Stimulated activated CD8-positive, alpha-beta memory T cell treated with anti-CD3 and anti-CD28 coated beads, Interleukin-7, amount 100 ng/mL, for 48 hours (primary cell): Measurements from ENCODE around the gene HLA-DPA1.
"Not testable (repeated sequence)": the region's sequence is repeated elsewhere in the genome, so short reads cannot be mapped to it uniquely, and the experiment has no call there.

Experiments used
- DNase-seq, 2 donors: peaks; one replicate each; pipeline ENCODE4 v3.0.0-alpha.2; 2020; ENCODE audit warnings: low read depth in 1 of 2; ENCODE audit errors: extremely low read depth in 1 of 2

HLA-DPA1 gene

DNA sequence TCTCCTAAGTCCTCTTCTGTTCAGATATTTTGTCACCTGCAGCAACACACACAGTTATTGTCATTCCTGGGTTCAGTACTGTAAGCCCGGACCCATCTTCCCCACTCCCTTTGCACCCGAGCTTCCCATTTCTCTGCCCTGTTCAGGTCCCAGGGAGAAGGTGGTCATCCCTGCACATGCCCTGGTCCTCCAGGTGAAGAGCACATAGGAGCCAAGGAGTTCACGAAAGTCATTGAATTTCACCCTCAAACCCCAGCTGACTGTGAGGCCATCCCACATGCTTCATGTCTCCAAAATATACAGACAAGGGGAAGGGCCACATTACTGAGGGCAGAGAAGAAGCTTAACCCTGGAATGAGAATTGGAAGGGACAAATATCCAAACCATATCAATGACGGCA is 8.1 kb downstream of the HLA-DPA1 start:
- DNase-seq = no peak

DNA sequence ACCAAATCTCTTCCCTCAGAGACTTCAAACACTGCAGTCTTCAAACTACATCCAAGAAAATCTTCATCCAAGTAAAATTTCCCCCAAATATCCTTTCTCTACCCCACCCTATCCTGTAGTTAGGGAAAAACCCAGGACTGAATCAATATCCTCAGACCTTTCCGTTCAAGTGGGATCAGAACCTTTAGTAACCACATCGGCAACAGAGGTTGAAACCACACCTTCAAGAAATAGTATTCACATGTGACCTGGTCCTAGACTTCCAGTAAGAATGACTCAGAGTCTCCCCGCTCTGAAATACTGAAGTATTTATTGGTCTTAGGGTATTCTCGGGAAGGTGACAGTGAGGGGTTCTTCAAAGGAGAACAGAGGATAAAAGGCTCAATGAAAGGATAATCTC is 8.7 kb downstream of the HLA-DPA1 start:
- DNase-seq = no peak

DNA sequence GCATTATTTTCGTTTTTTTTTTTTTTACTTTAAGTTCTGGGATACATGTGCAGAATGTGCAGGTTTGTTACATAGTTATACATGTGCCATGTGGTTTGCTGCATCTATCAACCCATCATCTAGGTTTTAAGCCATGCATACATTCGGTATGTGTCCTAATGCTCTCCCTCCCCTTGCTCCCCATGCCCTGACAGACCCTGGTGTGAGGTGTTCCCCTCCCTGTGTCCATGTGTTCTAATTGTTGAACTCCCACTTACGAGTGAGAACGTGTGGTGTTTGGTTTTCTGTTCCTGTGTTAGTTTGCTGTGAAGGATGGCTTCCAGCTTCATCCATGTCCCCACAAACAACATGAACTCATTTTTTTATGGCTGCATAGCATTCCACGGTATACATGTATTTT is 10.0 kb downstream of the HLA-DPA1 start:
- DNase-seq = not testable (repeated sequence)

DNA sequence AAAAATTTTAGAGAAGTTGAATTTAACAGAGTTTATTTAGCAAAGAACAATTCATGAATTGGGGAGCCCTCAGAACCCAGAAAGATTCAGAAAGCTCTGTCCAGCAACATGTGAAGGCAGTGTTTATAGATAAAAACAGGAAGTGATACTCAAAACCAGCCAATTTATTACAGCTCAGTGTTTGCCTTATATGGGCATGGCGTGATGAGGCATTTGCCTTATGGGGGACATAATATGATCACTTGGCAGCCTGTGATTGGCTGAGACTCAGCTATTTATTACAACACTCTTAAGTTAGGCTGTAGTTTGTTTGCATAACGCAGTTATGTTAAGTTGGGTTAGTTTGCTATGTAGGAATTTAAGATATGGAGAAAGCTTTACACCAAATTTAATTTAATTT is 11.5 kb downstream of the HLA-DPA1 start:
- no peak for DNase-seq

DNA sequence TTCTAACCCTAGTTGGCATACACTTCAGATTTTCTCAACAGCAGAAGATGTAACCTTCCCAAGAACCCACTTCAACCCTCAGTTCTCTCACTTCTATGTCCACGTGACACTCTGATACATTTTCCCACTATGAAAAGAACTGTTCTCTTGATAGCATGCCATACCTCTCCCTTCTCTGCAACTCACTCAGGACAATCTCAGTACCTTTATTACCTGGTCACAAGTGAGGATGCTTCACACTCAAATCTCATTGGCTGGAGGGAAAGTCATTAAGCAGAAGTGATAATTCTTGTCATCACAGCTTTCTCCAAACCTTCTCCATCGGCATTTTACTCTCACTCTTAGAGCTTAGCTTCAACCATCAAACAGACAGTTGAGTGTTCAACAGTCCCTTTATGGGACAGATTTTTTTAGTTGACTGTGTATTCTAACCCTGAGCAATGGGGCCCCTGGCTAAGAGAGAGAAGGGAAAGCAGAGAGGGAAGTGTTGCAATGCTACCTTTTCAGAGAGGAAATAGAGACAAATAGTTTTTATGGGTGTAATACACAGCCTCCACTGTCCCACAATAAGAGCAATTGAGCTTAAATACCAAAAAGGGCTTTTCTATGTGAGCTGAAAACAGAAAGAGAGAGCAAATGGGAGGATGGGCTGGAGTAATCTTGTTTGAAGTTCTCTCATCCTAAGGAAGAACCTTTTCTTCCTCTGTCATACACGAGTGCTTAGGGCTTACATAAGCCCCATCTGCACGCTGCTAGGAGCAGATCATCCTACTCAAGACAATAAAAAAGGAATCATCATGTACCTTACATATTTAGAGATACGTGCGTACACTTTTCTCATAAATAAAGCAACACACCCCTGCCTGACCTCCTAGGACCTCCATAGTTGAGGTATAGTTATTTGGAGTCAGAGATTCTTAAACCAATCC is 16.0 kb downstream of the HLA-DPA1 start:
- no peak for DNase-seq

DNA sequence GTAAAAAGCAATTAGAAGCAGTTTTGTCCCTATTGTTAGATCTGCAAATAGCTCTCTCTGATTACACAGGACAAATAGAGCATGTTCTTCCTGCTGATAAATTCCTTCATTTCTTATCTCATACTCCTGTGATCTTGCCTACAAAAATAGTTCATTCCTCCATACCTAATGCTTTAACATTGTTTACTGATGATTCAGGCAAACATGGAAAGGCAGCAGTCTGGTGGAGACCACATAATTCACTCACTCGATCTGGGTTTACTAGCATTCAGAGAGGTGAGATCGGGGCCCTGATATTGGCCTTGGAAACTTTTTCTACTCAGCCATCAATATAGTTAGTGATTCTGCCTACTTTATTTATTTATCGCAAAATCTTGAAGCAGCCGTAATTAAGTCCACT is 20.2 kb downstream of the HLA-DPA1 start:
- no peak for DNase-seq

DNA sequence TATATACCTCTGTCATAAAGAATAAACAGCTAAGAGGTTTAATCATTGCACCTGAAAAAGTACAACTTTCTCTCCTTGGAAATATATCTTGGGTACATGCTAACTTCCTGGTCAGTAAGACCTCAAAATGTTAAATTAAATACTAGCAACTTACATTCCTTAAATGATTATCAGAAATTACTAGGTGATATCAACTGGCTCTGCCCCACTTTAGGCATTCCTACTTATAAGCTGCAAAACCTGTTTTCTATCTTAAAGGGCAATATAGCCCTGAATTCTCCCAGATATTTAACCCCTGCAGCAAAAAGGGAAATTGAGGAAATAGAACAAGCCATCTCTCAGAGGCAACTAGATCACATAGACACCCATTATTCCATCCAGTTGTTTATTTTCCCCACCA is 20.8 kb downstream of the HLA-DPA1 start:
- DNase-seq = no peak

DNA sequence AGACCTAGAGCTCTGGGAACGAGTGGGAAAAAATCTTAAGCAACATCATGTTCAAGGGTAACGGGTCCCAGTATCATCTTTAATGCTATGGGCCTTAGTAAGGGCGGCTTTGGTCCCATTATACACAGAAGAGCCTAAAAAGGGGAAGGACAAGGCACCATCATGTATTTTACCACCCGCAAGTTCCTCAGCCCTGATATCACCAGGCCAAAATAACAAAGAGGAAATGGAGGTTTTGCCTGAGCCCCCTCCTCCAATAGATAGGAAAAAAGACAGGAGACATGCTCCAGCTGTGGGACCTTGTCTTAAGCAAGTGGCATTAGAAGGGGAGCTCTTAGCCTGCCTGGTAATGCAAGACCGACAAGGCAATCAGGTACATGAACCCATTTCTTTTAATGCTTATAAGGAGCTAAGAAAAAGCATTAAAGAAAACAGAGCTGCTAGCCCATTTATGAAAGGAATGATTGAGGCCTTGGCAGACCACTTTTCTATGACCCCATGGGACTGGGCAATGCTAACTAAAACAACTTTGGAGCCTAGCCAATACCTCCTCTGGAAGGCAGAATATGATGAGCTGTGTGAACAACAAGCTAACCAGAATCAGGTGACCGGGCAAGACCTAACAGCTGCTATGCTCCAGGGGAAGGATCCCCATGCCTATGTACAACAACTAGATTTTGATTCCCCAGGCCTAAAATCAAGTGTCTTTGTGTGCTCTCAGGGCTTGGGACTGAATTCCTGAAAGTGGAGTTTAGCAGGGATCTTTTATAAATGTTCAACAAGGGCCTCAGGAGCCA is 23.2 kb downstream of the HLA-DPA1 start:
- no peak for DNase-seq

DNA sequence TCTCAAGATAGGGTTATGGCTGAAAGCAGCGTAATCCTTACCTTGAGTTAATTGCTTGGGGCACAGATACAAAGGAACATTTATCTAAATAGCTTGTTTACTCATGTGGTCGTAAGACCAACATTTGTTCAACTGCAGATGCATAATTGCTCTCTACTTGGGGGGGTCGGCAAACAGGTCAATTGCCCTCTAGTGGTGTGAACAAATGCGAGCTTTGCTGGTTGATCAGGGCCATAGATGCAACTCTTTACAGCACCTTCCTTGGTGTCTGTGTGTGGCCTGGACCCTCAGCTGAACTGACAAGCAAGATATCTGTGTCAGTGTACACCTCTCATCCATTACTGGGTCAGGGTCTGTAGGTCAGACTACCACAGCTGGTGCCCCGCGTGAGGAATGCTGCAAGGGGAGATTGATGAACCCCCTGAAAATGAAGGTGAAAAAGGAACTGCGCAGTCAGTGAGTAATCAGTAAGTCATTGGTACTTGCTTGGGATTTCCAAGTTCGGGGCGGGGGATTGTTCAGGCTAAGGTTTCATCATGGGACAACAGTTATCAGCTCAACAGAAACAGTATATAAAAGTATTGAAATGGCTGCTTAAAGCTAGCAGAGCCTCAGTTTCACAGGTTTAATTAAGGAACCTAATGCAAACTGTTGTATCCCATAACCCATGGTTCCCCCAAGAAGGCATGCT is 24.0 kb downstream of the HLA-DPA1 start:
- DNase-seq = no peak

DNA sequence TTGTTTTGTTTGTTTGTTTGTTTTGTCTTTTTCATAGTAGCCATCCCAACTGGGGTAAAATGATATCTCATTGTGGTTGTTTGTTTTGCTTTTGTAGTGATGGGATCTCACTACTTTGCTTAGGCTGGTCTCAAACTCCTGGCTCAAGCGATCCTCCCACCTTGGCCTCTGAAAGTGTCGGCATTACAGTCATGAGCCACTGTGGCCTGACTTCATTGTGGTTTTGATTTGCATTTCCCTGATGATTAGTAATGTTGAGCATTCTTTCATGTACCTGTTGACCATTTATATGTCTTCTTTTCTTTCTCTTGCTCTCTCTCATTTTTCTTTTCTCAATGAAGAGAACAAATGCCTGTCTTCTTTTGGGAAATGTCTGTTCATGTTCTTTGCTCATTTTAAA is 33.3 kb downstream of the HLA-DPA1 start:
- DNase-seq = no peak

DNA sequence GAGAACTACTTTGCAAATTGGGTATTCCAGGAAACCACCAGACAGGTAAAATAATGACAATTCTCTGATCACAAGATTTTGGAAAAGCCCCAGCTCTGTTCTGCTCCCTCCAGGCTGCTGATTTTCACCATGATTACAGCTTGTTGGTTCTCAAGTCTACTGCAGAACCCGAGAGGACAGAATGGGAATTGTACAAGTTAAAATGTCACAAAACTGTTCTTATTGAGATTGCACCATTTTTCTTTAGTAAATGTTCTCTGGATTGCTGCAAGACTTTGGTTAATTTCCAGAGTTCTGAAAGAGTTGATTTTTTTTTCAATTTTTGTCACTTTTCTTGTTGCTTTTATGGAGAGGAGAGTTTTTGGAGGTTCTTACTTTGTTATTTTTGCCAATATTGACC is 36.9 kb downstream of the HLA-DPA1 start:
- no peak for DNase-seq

DNA sequence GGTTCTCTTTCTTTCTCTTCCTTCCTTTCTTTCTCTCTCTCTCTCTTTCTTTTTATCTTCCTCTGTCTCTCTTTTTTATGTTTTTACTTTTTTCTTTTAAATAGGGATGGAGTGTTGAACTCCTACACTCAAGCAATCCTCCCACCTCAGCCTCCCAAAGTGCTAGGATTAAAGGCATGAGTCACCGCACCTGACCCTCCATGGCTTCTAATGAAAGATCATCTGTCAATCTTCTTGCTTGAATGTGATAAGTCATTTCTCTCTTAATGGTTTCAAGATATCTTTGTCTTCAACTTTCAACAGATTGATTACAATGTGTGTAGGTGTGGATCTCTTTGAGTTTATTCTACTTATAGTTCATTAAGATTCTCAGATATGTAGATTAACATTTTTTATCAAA is 38.9 kb downstream of the HLA-DPA1 start:
- no peak for DNase-seq

DNA sequence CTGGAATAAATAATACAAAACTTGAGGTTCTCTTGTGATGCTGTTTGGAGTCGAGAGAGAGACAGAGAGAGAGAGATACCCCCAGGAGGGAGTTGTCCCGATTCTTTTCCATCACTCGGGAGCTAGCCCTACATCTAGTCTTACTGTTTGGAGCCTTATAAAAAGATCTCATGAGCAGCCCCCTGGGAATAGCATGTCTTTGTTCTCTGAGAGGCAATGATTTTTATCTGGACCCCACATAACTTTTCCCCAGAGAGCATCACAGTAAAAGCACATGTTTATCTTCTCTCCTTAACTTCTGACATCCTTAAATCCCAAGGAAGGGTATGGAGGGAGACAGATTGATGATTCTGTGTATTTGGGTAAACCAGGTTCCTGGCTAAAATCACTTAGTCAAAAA is 43.2 kb downstream of the HLA-DPA1 start:
- no peak for DNase-seq

DNA sequence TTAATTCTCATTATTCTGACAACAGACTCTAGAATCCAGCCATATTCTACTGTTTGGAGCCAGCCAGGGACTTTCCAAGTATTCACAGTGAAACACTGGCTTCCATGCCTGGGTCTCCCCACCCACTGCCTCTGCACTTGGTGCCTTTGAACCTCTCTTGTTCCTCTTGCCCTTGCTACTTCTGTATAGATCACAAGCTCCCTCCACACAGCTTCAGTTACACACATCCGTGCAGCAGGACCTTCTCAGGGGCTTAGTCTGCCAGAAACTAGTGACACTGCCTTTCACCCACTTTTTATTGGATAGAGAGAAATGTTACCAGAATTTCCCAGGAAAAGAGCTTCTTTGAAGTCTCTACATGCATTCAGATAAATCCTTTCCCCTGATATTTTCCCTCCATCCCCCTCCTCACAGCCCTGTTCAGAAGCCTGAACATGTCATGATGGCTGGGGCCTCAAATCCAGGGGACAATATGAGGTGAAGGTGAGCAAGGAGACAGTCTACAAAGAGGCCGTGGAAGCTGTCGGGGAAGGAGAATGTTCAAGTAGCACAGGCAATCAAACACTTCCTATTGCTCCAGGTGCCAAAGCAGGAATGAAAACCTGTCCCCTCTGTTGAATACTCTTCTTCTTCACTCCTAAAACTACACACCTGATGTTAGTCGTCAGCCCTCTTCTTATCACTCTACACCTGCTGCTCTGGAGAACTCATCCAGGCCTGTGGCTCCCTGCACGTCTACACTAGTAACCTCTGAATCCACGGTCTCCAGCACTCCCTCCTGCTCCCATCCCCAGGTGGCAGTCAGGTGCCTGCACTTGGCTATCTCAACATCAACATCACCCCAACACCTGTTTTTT is 43.9 kb downstream of the HLA-DPA1 start:
- DNase-seq = no peak

DNA sequence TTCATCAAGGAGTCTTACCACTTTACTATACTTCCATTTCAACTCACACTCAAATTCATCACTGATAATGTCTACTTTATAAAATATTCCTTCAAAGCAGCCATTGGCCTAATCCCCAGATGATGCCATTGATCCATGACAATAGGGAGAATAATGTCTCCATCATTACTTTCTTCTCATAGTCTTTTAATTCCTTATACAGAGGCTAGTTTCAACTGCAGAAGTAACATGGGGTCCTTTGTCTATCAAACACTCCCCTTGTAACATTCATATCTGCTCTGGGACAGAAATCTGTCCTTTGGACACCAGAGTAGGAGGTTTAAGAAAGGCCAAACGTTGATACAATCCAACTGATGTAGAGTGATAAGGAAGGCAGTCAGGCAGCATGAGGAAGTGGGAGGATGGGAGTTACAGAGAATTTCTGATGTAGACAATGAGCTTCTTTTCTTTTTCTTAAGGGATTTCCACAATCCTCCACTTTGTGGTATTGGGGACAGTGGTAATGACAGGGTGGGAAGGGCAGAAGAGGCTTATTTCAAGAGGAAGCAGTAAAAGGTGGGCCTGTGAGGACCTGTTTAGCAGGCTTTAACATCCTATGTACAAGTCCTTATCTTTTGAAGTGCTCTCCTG is 45.1 kb downstream of the HLA-DPA1 start:
- DNase-seq = no peak

DNA sequence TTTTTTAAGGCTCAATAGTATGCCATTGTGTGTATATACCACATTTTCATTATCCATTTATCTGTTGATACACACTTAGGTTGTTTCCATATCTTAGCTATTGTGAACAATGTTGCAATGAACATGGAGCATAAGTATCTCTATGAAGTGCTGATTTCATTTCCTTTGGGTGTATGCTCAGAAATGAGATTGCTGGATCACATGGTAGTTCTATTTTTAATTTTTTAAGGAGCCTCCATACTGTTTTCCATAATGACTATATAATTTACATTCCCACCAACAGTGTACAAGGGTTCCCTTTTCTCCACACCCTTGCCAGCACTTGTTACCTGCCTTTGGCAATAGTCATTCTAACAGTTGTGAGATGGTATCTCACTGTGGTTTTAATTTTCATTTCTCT is 48.9 kb downstream of the HLA-DPA1 start:
- DNase-seq = no peak

DNA sequence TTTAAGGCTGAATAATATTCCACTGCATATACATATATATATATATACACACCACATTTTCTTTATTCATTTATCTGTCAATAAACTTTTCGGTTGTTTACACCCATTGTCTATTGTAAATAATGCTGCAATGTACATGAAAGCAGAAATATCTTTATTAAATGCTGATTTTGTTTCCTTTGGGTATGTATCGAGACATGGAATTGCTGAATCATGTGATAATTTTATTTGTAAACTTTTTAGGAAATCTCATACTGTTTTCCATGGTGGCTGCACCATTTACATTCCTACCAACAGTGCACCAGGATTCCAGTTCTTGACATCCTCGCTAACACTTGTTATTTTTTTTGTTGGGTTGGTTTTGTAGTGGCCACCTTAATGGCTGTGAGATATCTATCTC is 49.9 kb downstream of the HLA-DPA1 start:
- DNase-seq = no peak

DNA sequence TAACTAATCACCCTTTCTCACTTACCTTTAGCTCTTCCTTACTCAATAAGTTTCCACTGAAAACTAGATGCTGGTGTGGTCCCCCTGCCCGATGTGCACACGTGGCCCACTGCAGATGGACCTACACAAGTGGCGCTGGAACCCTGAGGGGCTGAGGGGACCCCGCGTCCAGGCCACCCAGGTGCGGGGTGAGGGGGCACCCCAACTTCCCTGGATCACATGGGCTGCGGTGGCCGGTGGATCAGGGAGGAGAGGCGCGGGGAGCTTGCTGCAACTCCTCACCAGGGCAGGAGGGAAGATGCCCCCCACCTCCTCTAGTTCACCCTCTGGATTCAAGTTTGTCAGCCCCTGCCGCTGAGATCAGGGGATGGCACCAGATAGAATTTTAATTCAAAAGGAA is 51.5 kb downstream of the HLA-DPA1 start:
- no peak for DNase-seq

DNA sequence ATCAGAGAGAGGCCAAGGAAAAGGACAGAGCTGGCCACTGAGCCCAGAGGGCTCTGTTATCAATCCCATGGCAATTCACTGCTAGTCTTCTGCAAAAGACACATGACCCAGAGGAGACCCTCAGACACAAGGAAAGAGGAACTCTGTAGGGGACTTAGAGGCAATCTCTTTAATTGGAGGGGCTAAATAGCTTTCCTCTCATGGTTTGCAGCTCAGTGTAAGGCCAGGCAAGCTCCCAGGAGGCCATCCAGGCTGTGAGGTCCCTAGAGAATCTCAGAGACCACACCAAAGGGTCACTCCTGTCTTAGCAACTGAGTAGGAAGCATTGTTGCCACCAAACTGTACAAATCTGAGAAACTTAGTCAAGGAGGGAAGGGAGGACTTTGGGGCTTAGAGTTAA is 54.1 kb downstream of the HLA-DPA1 start:
- DNase-seq = no peak

DNA sequence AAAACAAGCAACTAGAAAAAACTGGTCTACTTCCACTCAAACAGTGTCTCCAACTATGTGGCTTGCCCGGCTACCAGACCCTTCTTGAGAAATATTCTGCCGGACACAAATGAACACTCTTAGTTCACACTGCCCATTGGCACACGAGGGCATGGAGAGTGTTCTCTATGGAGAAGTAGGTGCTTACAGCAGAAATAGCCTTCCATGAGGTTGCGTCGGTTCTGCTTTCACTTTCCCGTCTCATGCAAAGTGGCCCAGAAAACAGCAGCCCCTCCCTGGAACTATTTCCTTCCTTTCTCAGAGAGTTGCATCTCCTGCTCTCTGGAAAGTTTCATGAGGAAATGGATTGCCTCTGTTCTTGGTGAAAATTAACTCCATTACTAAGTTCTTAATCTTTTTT is 54.5 kb downstream of the HLA-DPA1 start:
- no peak for DNase-seq
